Thyroid gland (tissue), 4 donors: Measurements from ENCODE around the gene SAMMSON.

ENCODE experiments used
- CTCF ChIP-seq, 6 experiments: fragments of 200-600 bp in 3 of 6; fragments of 450-650 bp in 3 of 6; sonication (generic) in 3 of 6; IDR thresholded peaks; one replicate each; pipeline ENCODE4 v1.5.1; 2016 to 2019; ENCODE audit warnings: antibody characterized with exemption in 6 of 6, mild to moderate bottlenecking in 2 of 6, inconsistent platforms in 1 of 6, moderate library complexity in 1 of 6
- POLR2A ChIP-seq, 2 donors: fragments of 450-650 bp; IDR thresholded peaks; one replicate each; pipeline ENCODE4 v1.6.1; 2017; ENCODE audit warnings: antibody characterized with exemption in 2 of 2, mild to moderate bottlenecking in 2 of 2, moderate library complexity in 1 of 2

- no peak for TF ChIP-seq CTCF (IDR thresholded peaks at IDR 0.05)
- TF ChIP-seq POLR2A (IDR thresholded peaks at IDR 0.05) = no peak
Observed at GRCh38 chr3:70056081-70056480, 56.5 kb downstream of the SAMMSON start.
